ENCODE data around the gene SMAD2. TPM values are rescaled to one million over a fixed set of nuclear protein-coding genes. Genes with fewer than 3 reads are reported as not detected.
"Not testable (repeated sequence)": the region's sequence is repeated elsewhere in the genome, so short reads cannot be mapped to it uniquely, and the experiment has no call there.

SMAD2 gene
- total and polyA plus RNA-seq, 2 donors = 37.0 to 132 TPM

DNA sequence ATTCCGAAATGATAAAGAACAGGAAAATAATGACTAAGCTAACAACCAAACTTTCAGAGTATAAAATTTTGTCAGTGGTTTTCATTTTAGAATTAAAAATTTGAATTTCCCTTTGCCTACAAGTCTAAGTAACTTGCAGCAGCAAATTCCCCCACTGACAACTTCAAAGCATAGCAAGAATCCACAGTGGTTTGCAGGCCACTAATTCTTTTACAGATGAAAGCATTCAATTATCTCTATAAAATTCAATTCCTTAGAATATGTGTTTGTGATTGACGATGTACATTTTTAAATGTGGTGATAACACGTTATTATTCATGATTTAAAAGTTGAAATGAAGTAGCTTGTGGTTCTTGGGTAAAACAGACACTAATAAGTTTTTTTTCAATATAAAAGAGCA, 100.6 kb downstream of the SMAD2 start:
- H3K36me3 ChIP-seq (ENCODE audit: control insufficient read depth in 2 of 2, insufficient read depth in 2 of 2, low read length in 1 of 2) = peaks cover 8 to 17% of the 10 kb centered on the region in 2 donors
- no peak overlapping the region for H3K27ac ChIP-seq (ENCODE audit: low read depth in 1 of 2, low read length in 1 of 2)
- WGBS = 98% methylated on average over 3 of the region's 3 CpGs

GRCh38 chr18:47828031-47828430, 102.4 kb downstream of the SMAD2 start:
- H3K27me3 ChIP-seq (ENCODE audit: control insufficient read depth in 2 of 2, insufficient read depth in 1 of 2, low read length in 1 of 2); DNase-seq (ENCODE audit: low read depth in 6 of 9, low spot score in 9 of 9); H3K4me1 ChIP-seq (ENCODE audit: control insufficient read depth in 2 of 2, insufficient read depth in 2 of 2, low read length in 2 of 2); H3K27ac ChIP-seq (ENCODE audit: low read depth in 1 of 2, low read length in 1 of 2); H3K9me3 ChIP-seq (ENCODE audit: control insufficient read depth in 2 of 2, insufficient read depth in 1 of 2, low read length in 1 of 2); H3K4me3 ChIP-seq (ENCODE audit: low read length in 2 of 2): not testable (repeated sequence)
- 98% methylated on average over 34 of the region's 34 CpGs for WGBS
- peaks cover 8 to 11% of the 10 kb centered on the region in 2 donors for H3K36me3 ChIP-seq (ENCODE audit: control insufficient read depth in 2 of 2, insufficient read depth in 2 of 2, low read length in 1 of 2)

More for the DNA sequence above, 100.6 kb downstream of the SMAD2 start:
- no peaks in the 10 kb centered on the region for H3K4me1 ChIP-seq (ENCODE audit: control insufficient read depth in 2 of 2, insufficient read depth in 2 of 2, low read length in 2 of 2)
- no peaks in the 10 kb centered on the region for H3K27me3 ChIP-seq (ENCODE audit: control insufficient read depth in 2 of 2, insufficient read depth in 1 of 2, low read length in 1 of 2)
- H3K9me3 ChIP-seq (ENCODE audit: control insufficient read depth in 2 of 2, insufficient read depth in 1 of 2, low read length in 1 of 2) = no peaks in the 10 kb centered on the region
- no peak overlapping the region for H3K4me3 ChIP-seq (ENCODE audit: low read length in 2 of 2)
- DNase-seq (ENCODE audit: low read depth in 6 of 9, low spot score in 9 of 9) = no peak

GRCh38 chr18:47826157-47827074, 104.0 kb downstream of the SMAD2 start:
- Histone ChIP-seq H3K4me1 (ENCODE audit: control insufficient read depth in 2 of 2, insufficient read depth in 2 of 2, low read length in 2 of 2) (no peaks in the 10 kb centered on the region), H3K27ac (ENCODE audit: low read depth in 1 of 2, low read length in 1 of 2) (no peak overlapping the region), H3K27me3 (ENCODE audit: control insufficient read depth in 2 of 2, insufficient read depth in 1 of 2, low read length in 1 of 2) (no peaks in the 10 kb centered on the region), H3K4me3 (ENCODE audit: low read length in 2 of 2) (no peak overlapping the region), H3K9me3 (ENCODE audit: control insufficient read depth in 2 of 2, insufficient read depth in 1 of 2, low read length in 1 of 2) (no peaks in the 10 kb centered on the region), H3K36me3 (ENCODE audit: control insufficient read depth in 2 of 2, insufficient read depth in 2 of 2, low read length in 1 of 2) (peaks cover 8 to 11% of the 10 kb centered on the region in 2 donors)
- no peak for DNase-seq (ENCODE audit: low read depth in 6 of 9, low spot score in 9 of 9)
- 94% methylated on average over 5 of the region's 5 CpGs for WGBS

GRCh38 chr18:47821314-47821713, 109.1 kb downstream of the SMAD2 start:
- no peaks in the 10 kb centered on the region for H3K4me1 ChIP-seq (ENCODE audit: control insufficient read depth in 2 of 2, insufficient read depth in 2 of 2, low read length in 2 of 2)
- 97% methylated on average over 3 of the region's 3 CpGs for WGBS
- H3K36me3 ChIP-seq (ENCODE audit: control insufficient read depth in 2 of 2, insufficient read depth in 2 of 2, low read length in 1 of 2) = peaks cover 4% of the 10 kb centered on the region in 2 donors
- H3K27ac ChIP-seq (ENCODE audit: low read depth in 1 of 2, low read length in 1 of 2) = no peak overlapping the region
- no peak for DNase-seq (ENCODE audit: low read depth in 6 of 9, low spot score in 9 of 9)
- no peaks in the 10 kb centered on the region for H3K9me3 ChIP-seq (ENCODE audit: control insufficient read depth in 2 of 2, insufficient read depth in 1 of 2, low read length in 1 of 2)
- no peaks in the 10 kb centered on the region for H3K27me3 ChIP-seq (ENCODE audit: control insufficient read depth in 2 of 2, insufficient read depth in 1 of 2, low read length in 1 of 2)
- H3K4me3 ChIP-seq (ENCODE audit: low read length in 2 of 2) = no peak overlapping the region

- no peak for DNase-seq (ENCODE audit: low read depth in 6 of 9, low spot score in 9 of 9)
- Histone ChIP-seq H3K9me3 (ENCODE audit: control insufficient read depth in 2 of 2, insufficient read depth in 1 of 2, low read length in 1 of 2) (no peaks in the 10 kb centered on the region), H3K27me3 (ENCODE audit: control insufficient read depth in 2 of 2, insufficient read depth in 1 of 2, low read length in 1 of 2) (no peaks in the 10 kb centered on the region), H3K27ac (ENCODE audit: low read depth in 1 of 2, low read length in 1 of 2) (no peak overlapping the region), H3K36me3 (ENCODE audit: control insufficient read depth in 2 of 2, insufficient read depth in 2 of 2, low read length in 1 of 2) (no peaks in the 10 kb centered on the region), H3K4me3 (ENCODE audit: low read length in 2 of 2) (no peak overlapping the region), H3K4me1 (ENCODE audit: control insufficient read depth in 2 of 2, insufficient read depth in 2 of 2, low read length in 2 of 2) (no peaks in the 10 kb centered on the region)
- 92% methylated on average over 1 of the region's 1 CpG for WGBS
Measured at GRCh38 chr18:47817795-47818077, 112.7 kb downstream of the SMAD2 start.

DNA sequence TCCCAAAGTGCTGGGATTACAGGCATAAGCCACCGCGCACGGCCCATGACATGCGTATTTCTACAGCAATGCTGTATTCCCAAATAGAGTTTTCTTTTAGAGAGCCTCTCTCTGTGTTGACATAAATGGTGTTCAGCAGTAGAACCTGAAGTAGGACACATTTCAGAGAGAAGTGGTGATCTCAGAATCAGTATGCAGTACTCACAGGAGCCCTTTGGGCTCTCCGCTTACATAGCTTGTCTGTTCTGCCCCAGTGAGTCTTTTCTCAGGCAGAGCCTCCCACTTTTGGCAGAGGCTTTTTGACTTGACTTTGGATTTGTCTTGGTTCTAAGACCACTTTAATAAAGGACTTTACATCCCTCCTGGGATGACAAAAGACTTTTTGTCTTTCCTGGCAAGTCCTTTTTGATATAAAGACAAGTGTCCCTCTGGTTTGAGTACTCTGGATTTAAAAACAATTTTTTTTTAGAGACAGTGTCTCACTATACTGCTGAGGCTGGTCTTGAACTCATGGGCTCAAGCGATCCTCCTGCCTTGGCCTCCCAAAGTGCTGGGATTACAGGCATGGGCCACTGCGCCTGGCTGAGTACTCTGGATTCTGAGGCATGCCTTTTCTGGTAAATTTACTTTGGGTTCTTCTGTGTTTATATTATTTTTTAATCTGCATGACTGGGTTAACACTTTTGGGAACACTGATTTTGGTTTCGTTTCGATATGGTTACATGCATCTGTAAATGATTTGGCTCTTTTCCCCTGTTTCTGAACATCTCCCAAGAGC, 113.3 kb downstream of the SMAD2 start:
- Histone ChIP-seq H3K27me3 (ENCODE audit: control insufficient read depth in 2 of 2, insufficient read depth in 1 of 2, low read length in 1 of 2) (no peaks in the 10 kb centered on the region), H3K9me3 (ENCODE audit: control insufficient read depth in 2 of 2, insufficient read depth in 1 of 2, low read length in 1 of 2) (no peaks in the 10 kb centered on the region), H3K36me3 (ENCODE audit: control insufficient read depth in 2 of 2, insufficient read depth in 2 of 2, low read length in 1 of 2) (no peaks in the 10 kb centered on the region), H3K4me3 (ENCODE audit: low read length in 2 of 2) (no peak overlapping the region), H3K27ac (ENCODE audit: low read depth in 1 of 2, low read length in 1 of 2) (no peak overlapping the region), H3K4me1 (ENCODE audit: control insufficient read depth in 2 of 2, insufficient read depth in 2 of 2, low read length in 2 of 2) (no peaks in the 10 kb centered on the region)
- no peak for DNase-seq (ENCODE audit: low read depth in 6 of 9, low spot score in 9 of 9)
- WGBS = 96% methylated on average over 9 of the region's 9 CpGs

GRCh38 chr18:47815486-47816270, 114.8 kb downstream of the SMAD2 start:
- Histone ChIP-seq H3K27ac (ENCODE audit: low read depth in 1 of 2, low read length in 1 of 2) (no peak overlapping the region), H3K4me1 (ENCODE audit: control insufficient read depth in 2 of 2, insufficient read depth in 2 of 2, low read length in 2 of 2) (no peaks in the 10 kb centered on the region), H3K27me3 (ENCODE audit: control insufficient read depth in 2 of 2, insufficient read depth in 1 of 2, low read length in 1 of 2) (no peaks in the 10 kb centered on the region), H3K36me3 (ENCODE audit: control insufficient read depth in 2 of 2, insufficient read depth in 2 of 2, low read length in 1 of 2) (no peaks in the 10 kb centered on the region), H3K4me3 (ENCODE audit: low read length in 2 of 2) (no peak overlapping the region), H3K9me3 (ENCODE audit: control insufficient read depth in 2 of 2, insufficient read depth in 1 of 2, low read length in 1 of 2) (no peaks in the 10 kb centered on the region)
- WGBS = 95% methylated on average over 5 of the region's 5 CpGs
- no peak for DNase-seq (ENCODE audit: low read depth in 6 of 9, low spot score in 9 of 9)

DNA sequence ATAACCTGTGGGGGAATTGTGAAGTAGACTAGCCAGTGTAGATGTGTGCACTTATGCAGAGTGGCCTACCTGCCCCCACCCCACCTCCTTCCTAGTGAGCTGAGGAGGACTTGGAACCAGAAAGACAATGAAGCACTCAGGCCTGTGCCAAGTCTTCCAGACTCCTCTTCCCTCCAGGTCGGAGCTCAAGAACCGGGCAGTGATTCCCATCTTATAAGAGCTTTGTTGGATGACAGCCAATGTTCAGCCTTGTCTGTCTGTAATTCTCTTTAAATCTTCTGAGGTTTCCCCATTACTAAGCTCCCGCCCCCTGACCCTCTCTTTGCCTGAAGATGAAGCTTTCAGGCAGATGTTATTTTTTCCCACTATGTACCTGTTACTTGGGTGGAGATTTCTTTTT, 121.0 kb downstream of the SMAD2 start:
- Histone ChIP-seq H3K27ac (ENCODE audit: low read depth in 1 of 2, low read length in 1 of 2) (no peak overlapping the region), H3K9me3 (ENCODE audit: control insufficient read depth in 2 of 2, insufficient read depth in 1 of 2, low read length in 1 of 2) (no peaks in the 10 kb centered on the region), H3K4me1 (ENCODE audit: control insufficient read depth in 2 of 2, insufficient read depth in 2 of 2, low read length in 2 of 2) (no peaks in the 10 kb centered on the region), H3K4me3 (ENCODE audit: low read length in 2 of 2) (no peak overlapping the region), H3K27me3 (ENCODE audit: control insufficient read depth in 2 of 2, insufficient read depth in 1 of 2, low read length in 1 of 2) (no peaks in the 10 kb centered on the region), H3K36me3 (ENCODE audit: control insufficient read depth in 2 of 2, insufficient read depth in 2 of 2, low read length in 1 of 2) (no peaks in the 10 kb centered on the region)
- no peak for DNase-seq (ENCODE audit: low read depth in 6 of 9, low spot score in 9 of 9)
- 93% methylated on average over 3 of the region's 3 CpGs for WGBS

- DNase-seq (ENCODE audit: low read depth in 6 of 9, low spot score in 9 of 9) = no peak
- H3K27ac ChIP-seq (ENCODE audit: low read depth in 1 of 2, low read length in 1 of 2) = no peak overlapping the region
- H3K4me3 ChIP-seq (ENCODE audit: low read length in 2 of 2) = no peak overlapping the region
- H3K4me1 ChIP-seq (ENCODE audit: control insufficient read depth in 2 of 2, insufficient read depth in 2 of 2, low read length in 2 of 2) = no peaks in the 10 kb centered on the region
- H3K9me3 ChIP-seq (ENCODE audit: control insufficient read depth in 2 of 2, insufficient read depth in 1 of 2, low read length in 1 of 2) = no peaks in the 10 kb centered on the region
- H3K36me3 ChIP-seq (ENCODE audit: control insufficient read depth in 2 of 2, insufficient read depth in 2 of 2, low read length in 1 of 2) = no peaks in the 10 kb centered on the region
- peaks cover 0 to 3% of the 10 kb centered on the region in 2 donors for H3K27me3 ChIP-seq (ENCODE audit: control insufficient read depth in 2 of 2, insufficient read depth in 1 of 2, low read length in 1 of 2)
- WGBS = 96% methylated on average over 6 of the region's 6 CpGs
Measured at GRCh38 chr18:47802802-47803201, 127.7 kb downstream of the SMAD2 start.
